SH-SY5Y (cell line): ENCODE data around the gene ADARB2.

Experiments
- GATA2 ChIP-seq: IDR thresholded peaks from 2 replicates; pipeline ENCODE4 v1.6.1; 2011; ENCODE audit warnings: mild to moderate bottlenecking, low read depth, low read length
- GATA3 ChIP-seq: IDR thresholded peaks from 2 replicates; pipeline ENCODE4 v1.6.1; 2011; ENCODE audit warnings: low read depth, mild to moderate bottlenecking, low read length, moderate library complexity

DNA sequence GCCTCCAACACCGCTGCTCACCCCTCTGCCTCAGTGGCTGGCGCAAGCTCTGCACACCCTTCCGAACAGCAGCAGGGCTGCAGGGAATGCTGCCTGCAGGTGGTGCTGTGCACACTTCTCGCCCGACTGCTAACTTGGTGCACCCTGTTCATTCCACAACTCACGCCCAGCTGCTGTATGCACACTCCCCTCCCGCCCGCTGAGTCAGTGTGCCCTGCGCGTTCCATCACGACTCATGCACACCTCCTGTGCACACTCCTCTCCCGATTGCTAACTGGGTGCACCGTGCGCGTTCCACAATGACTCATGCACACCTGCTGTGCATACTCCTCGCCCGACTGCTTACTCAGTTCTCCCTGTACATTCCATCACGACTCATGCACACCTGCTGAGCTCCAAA is 21.5 kb downstream of the ADARB2 start:
- no peak for TF ChIP-seq GATA2
- TF ChIP-seq GATA3, result no peak
